Measurements from ENCODE around the gene REV3L. TPM values are rescaled to one million over a fixed set of nuclear protein-coding genes. Genes with fewer than 3 reads are reported as not detected.

The REV3L gene
- total and polyA plus RNA-seq, 2 donors (not counting 1 experiment from before 2014, with no cell fraction given) = 4.7 to 37.9 TPM

DNA sequence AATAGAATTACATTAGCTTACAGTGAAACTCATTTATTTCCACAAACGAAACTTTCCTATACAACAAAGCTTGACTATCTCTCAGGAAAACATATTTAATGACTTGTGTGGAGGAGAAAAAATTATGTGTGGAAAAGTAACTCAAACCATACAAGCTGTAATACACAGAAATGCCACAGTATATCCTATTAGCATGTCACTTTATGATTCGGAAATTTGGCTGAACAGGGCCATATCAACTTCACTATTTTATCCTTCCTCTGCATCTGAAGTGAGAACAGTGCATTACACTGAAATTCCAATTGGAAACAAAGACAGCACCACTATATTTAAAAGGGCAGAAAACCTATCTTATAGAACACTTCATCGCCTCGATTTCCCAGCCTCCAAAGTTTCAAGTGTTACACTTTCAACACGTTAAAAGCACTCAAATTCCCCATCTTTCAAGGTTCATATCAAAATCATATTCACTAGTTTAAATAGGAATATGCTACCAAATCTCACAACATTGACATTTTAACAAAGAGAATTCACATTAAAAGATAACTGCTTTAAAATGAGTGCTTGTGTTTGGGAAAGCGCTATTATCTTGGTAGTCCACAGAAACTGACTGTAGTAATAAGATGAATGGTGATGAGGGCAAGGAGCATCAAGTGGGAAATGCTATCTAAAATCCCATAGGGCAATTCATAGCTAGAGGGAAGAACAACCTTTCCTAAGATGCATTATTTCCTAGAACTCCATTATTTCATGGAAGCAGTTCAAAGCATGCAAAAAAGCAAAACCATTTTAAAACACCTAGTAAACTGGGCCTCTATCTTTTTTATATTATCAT, 1.8 kb downstream of the REV3L start:
- DNase-seq (no peak), ATAC-seq (ENCODE audit: low read depth) (no peak)
- peak overlapping the region; percentile 96 for H3K4me3 Mint-ChIP-seq
- Histone ChIP-seq H3K4me3 (ENCODE audit: control extremely low read depth in 1 of 5, extremely low read depth in 1 of 5, insufficient read depth in 1 of 5, low read depth in 2 of 5, low read length in 4 of 5) (peak overlapping the region in 4 of 5 experiments; percentile 72 to 97 (median 90)), H3K9me3 (ENCODE audit: control extremely low read depth in 1 of 3, control insufficient read depth in 2 of 3, insufficient read depth in 1 of 3, low read length in 2 of 3) (no peaks in the 10 kb centered on the region), H3K36me3 (replicated peaks in 1 of 2; ENCODE audit: control extremely low read depth in 1 of 2, control insufficient read depth in 1 of 2, extremely low read depth in 1 of 2, insufficient read depth in 2 of 2, low read length in 1 of 2) (no peaks in the 10 kb centered on the region), H3K4me2 (replicated peaks; ENCODE audit: low read depth, low read length, poor library complexity, severe bottlenecking) (peak overlapping the region; percentile 71), H3K4me1 (ENCODE audit: control insufficient read depth in 2 of 2, insufficient read depth in 2 of 2, low read length in 2 of 2) (peaks cover 25 to 31% of the 10 kb centered on the region in 2 donors), H3K27ac (ENCODE audit: low read length in 2 of 2) (peak overlapping the region; percentile 98 to 99), H4K20me1 (ENCODE audit: control insufficient read depth, insufficient read depth, low read length, poor library complexity, severe bottlenecking) (no peaks in the 10 kb centered on the region), H2AFZ (ENCODE audit: insufficient read depth, low read depth, low read length, poor library complexity, severe bottlenecking) (no peak overlapping the region), H3K9ac (ENCODE audit: low read length) (peak overlapping the region; percentile 78), H3K79me2 (ENCODE audit: control insufficient read depth, insufficient read depth, low read length) (peaks cover 77% of the 10 kb centered on the region), H3K27me3 (replicated peaks in 1 of 4; ENCODE audit: control extremely low read depth in 1 of 4, control insufficient read depth in 3 of 4, insufficient read depth in 4 of 4, low read length in 3 of 4) (no peaks in the 10 kb centered on the region)
- H3K4me1 Mint-ChIP-seq = peaks cover 44% of the 10 kb centered on the region
- peak overlapping the region; percentile 99 for H3K27ac Mint-ChIP-seq
- H3K9me3 Mint-ChIP-seq (ENCODE audit: insufficient read depth) = no peaks in the 10 kb centered on the region
- no peak for TF ChIP-seq EZH2 (IDR thresholded peaks at IDR 0.05; ENCODE audit: borderline replicate concordance, insufficient read depth, low read depth, low read length, poor library complexity, severe bottlenecking)
- TF ChIP-seq, protein P1, sequence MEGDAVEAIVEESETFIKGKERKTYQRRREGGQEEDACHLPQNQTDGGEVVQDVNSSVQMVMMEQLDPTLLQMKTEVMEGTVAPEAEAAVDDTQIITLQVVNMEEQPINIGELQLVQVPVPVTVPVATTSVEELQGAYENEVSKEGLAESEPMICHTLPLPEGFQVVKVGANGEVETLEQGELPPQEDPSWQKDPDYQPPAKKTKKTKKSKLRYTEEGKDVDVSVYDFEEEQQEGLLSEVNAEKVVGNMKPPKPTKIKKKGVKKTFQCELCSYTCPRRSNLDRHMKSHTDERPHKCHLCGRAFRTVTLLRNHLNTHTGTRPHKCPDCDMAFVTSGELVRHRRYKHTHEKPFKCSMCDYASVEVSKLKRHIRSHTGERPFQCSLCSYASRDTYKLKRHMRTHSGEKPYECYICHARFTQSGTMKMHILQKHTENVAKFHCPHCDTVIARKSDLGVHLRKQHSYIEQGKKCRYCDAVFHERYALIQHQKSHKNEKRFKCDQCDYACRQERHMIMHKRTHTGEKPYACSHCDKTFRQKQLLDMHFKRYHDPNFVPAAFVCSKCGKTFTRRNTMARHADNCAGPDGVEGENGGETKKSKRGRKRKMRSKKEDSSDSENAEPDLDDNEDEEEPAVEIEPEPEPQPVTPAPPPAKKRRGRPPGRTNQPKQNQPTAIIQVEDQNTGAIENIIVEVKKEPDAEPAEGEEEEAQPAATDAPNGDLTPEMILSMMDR (IDR thresholded peaks at IDR 0.05) = no peak
- H3K27me3 Mint-ChIP-seq = no peaks in the 10 kb centered on the region
- intact Hi-C loops (cut with micrococcal nuclease) = loop anchor here (5.0 to 10.0 kb wide), 4 partner anchors 86 to 1296 kb away; partner anchors contain the start of genes CDC40, FYN and RPF2
- POLR2A ChIA-PET = no interaction called here
- CTCF ChIA-PET = interaction anchor here (1.2 to 1.7 kb wide), 3 partner anchors 131 to 222 kb away, joined by 3 to 13 read pairs (median 4); a partner anchor contains a TSS
- 59% methylated on average over 2 of the region's 6 CpGs for WGBS (ENCODE audit: insufficient coverage)

GRCh38 chr6:111478749-111479148, 4.3 kb downstream of the REV3L start:
- intact Hi-C loops (cut with micrococcal nuclease) = loop anchor here (1.0 to 5.0 kb wide), 4 partner anchors 36 to 421 kb away; a partner anchor contains a TSS

More at GRCh38 chr6:111478749-111479148, 4.3 kb downstream of the REV3L start:
- peaks cover 34% of the 10 kb centered on the region for H3K4me1 Mint-ChIP-seq
- peak overlapping the region in 1 of 2 donors; percentile 70 for H3K27ac ChIP-seq (ENCODE audit: low read length in 2 of 2)
- DNase-seq = peak; percentile 72
- no peaks in the 10 kb centered on the region for H3K27me3 ChIP-seq (replicated peaks in 1 of 4; ENCODE audit: control extremely low read depth in 1 of 4, control insufficient read depth in 3 of 4, insufficient read depth in 4 of 4, low read length in 3 of 4)
- no peak for ATAC-seq (ENCODE audit: low read depth)
- H3K4me2 ChIP-seq (replicated peaks; ENCODE audit: low read depth, low read length, poor library complexity, severe bottlenecking) = no peak overlapping the region
- no peaks in the 10 kb centered on the region for H3K36me3 ChIP-seq (replicated peaks in 1 of 2; ENCODE audit: control extremely low read depth in 1 of 2, control insufficient read depth in 1 of 2, extremely low read depth in 1 of 2, insufficient read depth in 2 of 2, low read length in 1 of 2)
- no peak overlapping the region for H3K4me3 Mint-ChIP-seq
- H2AFZ ChIP-seq (ENCODE audit: insufficient read depth, low read depth, low read length, poor library complexity, severe bottlenecking) = peak overlapping the region; percentile 23
- ChIA-PET CTCF (interaction anchor here (0.5 to 3.1 kb wide), 59 partner anchors 8 to 958 kb away, joined by 3 to 119 read pairs (median 4); partner anchors contain the start of gene TRAF3IP2), POLR2A (interaction anchor here (1.6 kb wide), 1 partner anchor 219 kb away, joined by 12 read pairs; a partner anchor contains a TSS)
- H3K4me3 ChIP-seq (ENCODE audit: control extremely low read depth in 1 of 5, extremely low read depth in 1 of 5, insufficient read depth in 1 of 5, low read depth in 2 of 5, low read length in 4 of 5) = no peak overlapping the region
- WGBS (ENCODE audit: insufficient coverage) = no CpG with 5 or more reads among the region's 1 CpG
- TF ChIP-seq, protein P1 (IDR thresholded peaks at IDR 0.05) = peak; percentile 72
- no peak for TF ChIP-seq EZH2 (IDR thresholded peaks at IDR 0.05; ENCODE audit: borderline replicate concordance, insufficient read depth, low read depth, low read length, poor library complexity, severe bottlenecking)
- no peak overlapping the region for H3K9ac ChIP-seq (ENCODE audit: low read length)
- H3K4me1 ChIP-seq (ENCODE audit: control insufficient read depth in 2 of 2, insufficient read depth in 2 of 2, low read length in 2 of 2) = peaks cover 20 to 25% of the 10 kb centered on the region in 2 donors
- no peaks in the 10 kb centered on the region for H4K20me1 ChIP-seq (ENCODE audit: control insufficient read depth, insufficient read depth, low read length, poor library complexity, severe bottlenecking)
- no peaks in the 10 kb centered on the region for H3K9me3 Mint-ChIP-seq (ENCODE audit: insufficient read depth)
- no peaks in the 10 kb centered on the region for H3K27me3 Mint-ChIP-seq
- H3K27ac Mint-ChIP-seq = peak overlapping the region; percentile 60
- no peaks in the 10 kb centered on the region for H3K9me3 ChIP-seq (ENCODE audit: control extremely low read depth in 1 of 3, control insufficient read depth in 2 of 3, insufficient read depth in 1 of 3, low read length in 2 of 3)
- H3K79me2 ChIP-seq (ENCODE audit: control insufficient read depth, insufficient read depth, low read length) = peaks cover 81% of the 10 kb centered on the region
